Measurements from ENCODE around the gene ZNF445. TPM values are rescaled to one million over a fixed set of nuclear protein-coding genes. Genes with fewer than 3 reads are reported as not detected.
"Not testable (repeated sequence)": the region's sequence is repeated elsewhere in the genome, so short reads cannot be mapped to it uniquely, and the experiment has no call there.

Gene ZNF445
- total RNA-seq, 1 donor: 10.5 TPM

GRCh38 chr3:44437800-44438199 is 39.7 kb downstream of the ZNF445 start:
- DNase-seq (ENCODE audit: low read depth in 2 of 3, low spot score in 2 of 3): no peak

GRCh38 chr3:44436181-44436580 is 41.3 kb downstream of the ZNF445 start:
- DNase-seq (ENCODE audit: low read depth in 2 of 3, low spot score in 2 of 3): no peak

GRCh38 chr3:44434834-44435510 is 42.5 kb downstream of the ZNF445 start:
- DNase-seq (ENCODE audit: low read depth in 2 of 3, low spot score in 2 of 3): no peak

GRCh38 chr3:44430466-44430865 is 47.0 kb downstream of the ZNF445 start:
- DNase-seq (ENCODE audit: low read depth in 2 of 3, low spot score in 2 of 3): no peak

GRCh38 chr3:44429459-44429858 is 48.0 kb downstream of the ZNF445 start:
- DNase-seq (ENCODE audit: low read depth in 2 of 3, low spot score in 2 of 3): no peak

- no peak for DNase-seq (ENCODE audit: low read depth in 2 of 3, low spot score in 2 of 3)
Observed at GRCh38 chr3:44428910-44429309, 48.6 kb downstream of the ZNF445 start.

- DNase-seq (ENCODE audit: low read depth in 2 of 3, low spot score in 2 of 3): no peak
Observed at GRCh38 chr3:44427683-44428082, 49.8 kb downstream of the ZNF445 start.

- DNase-seq (ENCODE audit: low read depth in 2 of 3, low spot score in 2 of 3): no peak
Observed at GRCh38 chr3:44424758-44425157, 52.7 kb downstream of the ZNF445 start.

GRCh38 chr3:44421280-44421679 is 56.2 kb downstream of the ZNF445 start:
- no peak for DNase-seq (ENCODE audit: low read depth in 2 of 3, low spot score in 2 of 3)

GRCh38 chr3:44420676-44421075 is 56.8 kb downstream of the ZNF445 start:
- DNase-seq (ENCODE audit: low read depth in 2 of 3, low spot score in 2 of 3): no peak

GRCh38 chr3:44419923-44420650 is 57.4 kb downstream of the ZNF445 start:
- DNase-seq (ENCODE audit: low read depth in 2 of 3, low spot score in 2 of 3): no peak

GRCh38 chr3:44419116-44419922 is 58.2 kb downstream of the ZNF445 start:
- DNase-seq (ENCODE audit: low read depth in 2 of 3, low spot score in 2 of 3): no peak

GRCh38 chr3:44418549-44418948 is 58.9 kb downstream of the ZNF445 start:
- no peak for DNase-seq (ENCODE audit: low read depth in 2 of 3, low spot score in 2 of 3)

- not testable (repeated sequence) for DNase-seq (ENCODE audit: low read depth in 2 of 3, low spot score in 2 of 3)
Observed at GRCh38 chr3:44418118-44418517, 59.4 kb downstream of the ZNF445 start.

GRCh38 chr3:44416031-44417030 is 61.1 kb downstream of the ZNF445 start:
- DNase-seq (ENCODE audit: low read depth in 2 of 3, low spot score in 2 of 3): no peak

- DNase-seq (ENCODE audit: low read depth in 2 of 3, low spot score in 2 of 3): no peak
Observed at GRCh38 chr3:44415421-44415820, 62.0 kb downstream of the ZNF445 start.

GRCh38 chr3:44414517-44415090 is 62.9 kb downstream of the ZNF445 start:
- no peak for DNase-seq (ENCODE audit: low read depth in 2 of 3, low spot score in 2 of 3)

- DNase-seq (ENCODE audit: low read depth in 2 of 3, low spot score in 2 of 3): no peak
Observed at GRCh38 chr3:44412365-44412764, 65.1 kb downstream of the ZNF445 start.

GRCh38 chr3:44411031-44411645 is 66.3 kb downstream of the ZNF445 start:
- DNase-seq (ENCODE audit: low read depth in 2 of 3, low spot score in 2 of 3): no peak
